Stimulated activated CD4-positive, alpha-beta T cell treated with anti-CD3 and anti-CD28 coated beads, Interleukin-15, amount 100 ng/mL, for 1 hour (primary cell): ENCODE measurements around the gene TWSG1.
"Not testable (repeated sequence)": the region's sequence is repeated elsewhere in the genome, so short reads cannot be mapped to it uniquely, and the experiment has no call there.

Source experiments
- DNase-seq, 2 donors: peaks; one replicate each; pipeline ENCODE4 v3.0.0-alpha.2; 2020; ENCODE audit warnings: low read depth in 1 of 2, low spot score in 1 of 2

Gene TWSG1

DNA sequence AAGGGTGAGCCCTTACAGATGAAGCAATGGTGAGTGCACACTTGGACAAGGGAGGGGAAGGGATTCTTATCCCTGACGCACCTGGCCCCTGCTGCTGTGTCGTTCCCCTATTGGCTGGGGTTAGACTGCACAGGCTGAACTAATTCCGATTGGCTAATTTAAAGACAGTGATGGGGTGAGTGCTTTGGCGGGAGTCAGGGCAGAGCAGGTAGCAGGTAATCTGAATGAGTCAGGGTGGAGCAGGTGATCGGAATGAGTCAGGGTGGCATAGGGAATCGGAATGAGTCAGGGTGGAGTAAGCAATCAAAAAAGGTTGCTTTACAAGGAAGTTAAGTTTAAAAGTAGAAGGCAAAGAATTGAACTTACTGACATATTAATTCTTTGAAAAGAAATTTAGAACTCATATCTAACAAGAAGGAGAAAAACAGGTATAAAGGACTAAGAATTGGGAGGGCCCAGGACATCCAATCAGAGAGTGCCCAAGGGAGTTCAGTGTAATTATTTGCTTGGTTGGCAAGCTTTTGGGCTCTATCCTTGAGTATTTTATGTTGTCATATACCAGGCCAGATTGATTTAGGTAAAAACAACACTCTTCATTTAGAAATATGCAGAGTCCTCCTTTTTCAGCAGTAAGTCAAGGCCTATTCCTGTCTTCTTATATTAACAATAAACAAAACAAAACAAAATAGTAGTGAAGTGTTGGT is 88.4 kb downstream of the TWSG1 start:
- no peak for DNase-seq

DNA sequence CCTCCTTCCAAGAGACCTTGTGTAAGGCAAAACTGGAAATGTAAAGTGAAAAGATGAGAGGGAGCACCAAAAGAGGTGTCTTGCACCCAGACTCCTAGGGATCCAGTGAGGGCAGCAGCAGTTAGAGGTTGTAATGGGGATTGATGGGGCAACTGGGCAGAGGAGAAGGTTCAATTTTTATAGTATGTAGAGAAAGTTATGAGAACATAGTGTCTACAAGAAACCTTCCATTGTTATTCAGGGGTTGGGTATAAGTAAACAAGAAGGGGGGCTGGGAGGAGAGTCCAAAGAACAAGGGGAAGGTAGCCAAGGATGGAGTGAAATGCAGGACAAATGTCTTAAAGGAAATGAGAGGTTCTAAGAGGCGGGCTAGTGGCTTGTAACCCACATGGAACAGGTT is 89.1 kb downstream of the TWSG1 start:
- not testable (repeated sequence) for DNase-seq

DNA sequence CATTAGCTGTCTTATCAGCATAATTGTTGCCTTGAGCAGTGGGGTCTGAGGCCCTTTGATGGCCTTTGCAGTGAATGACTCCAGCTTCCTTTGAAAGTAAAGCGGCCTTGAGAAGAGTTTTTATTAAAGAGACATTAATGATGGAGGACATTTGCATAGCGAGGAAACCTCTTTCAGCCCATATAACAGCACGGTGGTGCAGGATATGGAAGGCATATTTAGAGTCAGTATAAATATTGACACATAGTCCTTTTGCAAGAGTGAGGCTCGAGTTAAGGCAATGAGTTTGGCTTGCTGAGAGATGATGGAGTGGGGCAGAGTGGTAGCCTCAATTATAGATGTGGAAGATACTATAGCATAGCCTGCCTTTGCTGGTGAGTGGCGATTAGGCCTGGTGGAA is 89.7 kb downstream of the TWSG1 start:
- not testable (repeated sequence) for DNase-seq

DNA sequence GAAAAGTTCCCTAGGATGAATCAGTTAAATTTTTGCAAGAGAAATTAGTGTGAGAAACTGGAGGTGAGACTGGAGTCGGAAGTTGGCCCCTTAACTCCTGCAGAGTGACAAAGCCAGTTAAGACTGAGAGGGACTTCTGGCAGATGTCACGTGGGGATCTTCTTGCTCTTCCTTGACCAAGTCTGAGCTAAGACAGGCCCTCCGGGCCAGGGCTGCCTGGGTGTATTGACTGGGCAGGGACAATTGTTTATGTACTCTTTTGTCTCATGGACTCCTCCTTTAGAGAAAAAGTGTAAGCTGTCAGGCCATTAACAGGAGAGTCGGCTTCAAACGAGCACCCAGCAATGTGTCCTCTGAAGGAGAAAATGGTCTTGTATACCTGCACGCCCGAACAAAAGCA is 92.2 kb downstream of the TWSG1 start:
- DNase-seq, result no peak

DNA sequence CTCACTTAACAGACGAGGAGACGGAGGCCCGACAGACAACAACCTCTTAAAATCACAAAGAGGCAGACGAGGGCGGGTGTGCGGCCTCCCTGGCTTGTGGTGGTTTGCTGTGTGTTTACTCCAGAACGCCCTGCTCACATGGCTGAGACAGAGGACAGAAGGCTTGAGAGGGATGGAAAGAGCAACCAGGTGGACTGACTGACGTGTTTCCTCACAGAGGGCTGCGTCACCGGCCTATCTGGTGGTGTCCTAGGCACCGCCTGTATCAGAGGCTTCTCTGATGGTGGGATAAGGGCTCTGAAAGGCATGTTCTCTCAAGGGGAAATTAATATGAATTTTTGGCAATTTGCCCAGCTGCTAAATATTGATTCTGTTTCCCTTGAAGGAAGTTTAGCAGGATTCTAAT is 93.7 kb downstream of the TWSG1 start:
- no peak for DNase-seq

DNA sequence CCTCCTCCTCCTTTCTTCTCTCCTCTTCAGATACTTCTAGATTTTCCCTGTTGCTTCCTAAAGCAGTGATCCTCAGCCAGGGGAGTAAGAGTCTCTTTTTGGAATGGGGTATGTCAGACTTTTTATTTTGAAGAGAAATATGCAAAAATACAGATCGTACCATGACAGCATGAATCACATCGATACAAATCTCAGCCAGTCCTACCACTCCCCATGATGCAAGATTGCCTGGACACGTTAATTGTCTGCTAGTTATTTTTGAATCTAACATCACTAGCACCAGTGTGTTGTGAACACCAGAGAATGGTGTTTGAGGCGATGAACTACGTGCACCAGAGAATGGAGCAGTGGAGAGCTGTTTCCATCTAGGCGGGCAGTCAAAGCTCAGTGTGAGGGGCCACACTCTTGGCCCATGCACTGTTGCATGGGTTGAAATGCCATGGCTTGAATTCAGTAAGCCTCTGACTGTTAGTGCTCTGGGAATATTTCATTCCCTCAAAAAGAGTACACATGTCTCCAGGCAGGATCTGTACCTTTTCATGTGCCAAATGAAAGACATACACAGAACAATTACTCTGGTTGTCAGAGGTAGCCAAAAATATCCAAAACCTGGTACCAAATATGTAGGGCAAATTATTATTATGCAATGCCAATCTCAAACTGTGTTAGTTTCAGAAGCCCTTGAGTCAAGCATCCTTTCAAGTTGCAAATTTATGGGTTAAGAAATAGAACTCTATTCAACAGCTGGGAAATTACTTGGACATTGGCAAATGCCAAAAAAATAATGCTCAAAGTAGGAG is 94.5 kb downstream of the TWSG1 start:
- no peak for DNase-seq

DNA sequence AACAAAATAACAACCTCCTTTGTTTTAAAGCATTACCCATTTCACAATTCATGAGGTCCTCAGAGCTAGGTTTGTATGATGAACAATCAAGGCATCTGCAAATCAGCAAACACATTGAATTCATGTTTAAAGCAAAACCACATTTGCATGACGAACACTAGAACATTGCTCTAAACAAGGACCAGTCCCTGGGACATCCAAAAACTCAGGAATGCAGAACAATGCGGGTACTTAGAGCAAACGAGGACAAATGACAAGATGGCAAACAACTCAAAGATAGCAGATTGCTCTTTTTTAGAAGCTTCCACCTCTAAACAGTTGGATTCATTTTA is 95.1 kb downstream of the TWSG1 start:
- DNase-seq, result no peak

DNA sequence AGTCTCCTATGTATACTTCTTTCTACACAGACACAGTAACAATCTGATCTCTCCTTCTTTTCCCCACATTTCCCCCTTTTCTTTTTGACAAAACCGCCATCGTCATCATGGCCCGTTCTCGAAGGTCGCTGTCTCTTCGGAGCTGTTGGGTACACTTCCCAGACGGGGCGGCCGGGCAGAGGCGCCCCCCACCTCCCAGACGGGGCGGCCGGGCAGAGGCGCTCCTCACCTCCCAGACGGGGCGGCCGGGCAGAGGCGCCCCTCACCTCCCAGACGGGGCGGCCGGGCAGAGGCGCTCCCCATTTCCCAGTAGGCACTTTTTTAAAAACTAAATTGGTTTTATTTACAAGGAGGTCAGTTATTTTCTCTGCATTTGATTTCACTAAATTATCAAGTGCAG is 95.7 kb downstream of the TWSG1 start:
- DNase-seq, result not testable (repeated sequence)

DNA sequence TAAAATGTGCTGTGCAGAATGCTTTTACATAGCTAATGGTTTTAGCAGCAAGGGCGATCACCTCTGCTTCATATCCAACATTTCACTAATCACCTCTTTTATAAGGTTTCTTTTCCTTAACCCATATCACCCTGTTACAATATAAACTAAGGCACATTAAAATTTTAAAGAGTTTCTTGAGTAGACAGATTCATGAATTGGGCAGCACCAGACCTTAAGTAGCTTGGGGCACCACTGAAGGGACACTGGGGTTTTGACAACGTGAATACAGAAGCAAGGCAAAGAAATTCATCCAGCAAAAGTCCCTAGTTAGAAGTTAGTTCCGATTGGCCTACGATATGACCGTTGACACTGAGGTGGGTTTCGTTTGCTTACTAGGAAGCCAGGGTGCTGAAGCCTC is 96.7 kb downstream of the TWSG1 start:
- no peak for DNase-seq

DNA sequence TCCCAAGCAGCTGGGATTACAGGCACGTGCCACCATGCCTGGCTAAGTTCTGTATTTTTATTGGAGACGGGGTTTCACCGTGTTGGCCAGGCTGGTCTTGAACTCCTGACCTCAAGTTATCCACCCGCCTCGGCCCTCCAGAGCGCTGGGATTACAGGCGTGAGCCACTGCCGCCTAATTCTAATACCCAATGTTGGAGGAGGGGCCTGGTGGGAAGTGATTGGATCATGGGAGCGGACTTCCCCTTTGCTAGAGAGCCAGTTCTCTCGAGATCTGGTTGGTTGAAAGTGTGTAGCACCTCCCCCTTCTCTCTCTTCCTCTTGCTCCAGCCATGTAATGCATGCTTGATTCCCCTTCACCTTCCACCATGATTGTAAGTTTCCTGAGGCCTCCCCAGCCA is 98.5 kb downstream of the TWSG1 start:
- not testable (repeated sequence) for DNase-seq

DNA sequence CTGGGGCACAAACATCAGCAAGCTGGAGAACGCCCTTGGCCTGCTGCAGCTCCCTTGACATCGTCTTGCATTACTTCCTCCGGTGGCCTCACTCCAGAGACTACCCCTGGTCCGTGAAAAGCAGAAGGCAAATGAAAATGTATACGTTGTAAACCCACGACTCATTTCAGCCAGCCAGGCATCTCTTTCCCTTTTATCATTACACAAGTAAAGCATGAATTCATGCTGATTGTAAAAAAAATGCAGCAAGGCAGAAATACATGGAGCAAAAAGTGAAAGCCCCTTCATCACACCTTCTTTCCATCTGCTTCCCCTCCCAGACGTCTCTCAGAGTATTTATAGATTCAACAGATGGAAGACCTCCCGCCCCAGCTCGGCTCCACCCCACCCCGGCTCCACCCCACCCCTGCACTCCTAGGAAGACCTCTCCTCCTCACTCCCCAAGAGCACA is 99.1 kb downstream of the TWSG1 start:
- DNase-seq, result no peak

DNA sequence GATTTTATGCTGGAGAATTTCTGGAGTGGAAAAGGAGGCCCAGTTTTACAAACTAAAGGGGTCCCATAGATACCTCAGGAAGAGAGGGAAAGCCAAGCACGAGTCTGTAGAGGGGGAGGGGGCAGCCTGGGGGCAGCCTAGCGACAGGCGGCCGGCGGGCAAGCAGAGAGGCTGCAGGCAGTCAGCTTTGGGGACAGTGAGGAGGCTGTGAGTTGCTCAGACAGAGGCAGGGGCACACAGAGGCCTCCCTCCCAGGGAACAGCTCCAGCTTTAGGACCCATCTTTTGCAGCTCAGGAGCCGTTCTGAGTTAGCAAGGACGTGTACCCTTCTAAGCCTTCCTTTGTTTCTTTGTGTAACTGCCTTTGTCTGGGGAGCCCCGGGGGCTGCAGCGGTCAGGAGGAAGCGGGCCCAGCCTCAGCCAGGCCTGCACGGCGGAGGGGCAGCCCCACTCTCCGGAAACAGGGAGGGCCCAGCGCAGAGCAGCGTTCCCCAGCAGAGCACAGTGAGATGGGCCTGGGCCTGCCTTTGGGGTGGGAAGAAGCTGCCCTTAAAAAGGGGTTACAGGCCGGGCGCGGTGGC is 99.6 kb downstream of the TWSG1 start:
- no peak for DNase-seq

DNA sequence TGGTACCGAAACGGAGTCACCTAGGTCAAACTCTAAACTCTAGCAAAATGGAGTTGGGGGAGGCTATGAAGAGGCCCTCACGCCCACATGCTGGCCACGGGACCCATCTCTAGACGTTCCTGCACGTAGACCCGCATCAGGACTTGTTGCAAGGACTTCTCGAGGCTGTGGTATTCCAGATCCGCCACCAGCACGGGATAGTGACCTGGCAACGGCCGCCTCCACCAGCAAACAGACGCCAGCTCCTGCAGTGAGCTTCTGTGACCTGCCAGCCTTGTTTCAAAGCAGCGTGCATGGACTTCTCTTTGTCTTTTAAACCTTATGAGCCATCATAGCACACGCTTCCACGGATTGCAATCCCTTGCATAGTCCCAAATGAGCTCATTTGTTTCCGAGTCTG is 100.5 kb downstream of the TWSG1 start:
- no peak for DNase-seq

DNA sequence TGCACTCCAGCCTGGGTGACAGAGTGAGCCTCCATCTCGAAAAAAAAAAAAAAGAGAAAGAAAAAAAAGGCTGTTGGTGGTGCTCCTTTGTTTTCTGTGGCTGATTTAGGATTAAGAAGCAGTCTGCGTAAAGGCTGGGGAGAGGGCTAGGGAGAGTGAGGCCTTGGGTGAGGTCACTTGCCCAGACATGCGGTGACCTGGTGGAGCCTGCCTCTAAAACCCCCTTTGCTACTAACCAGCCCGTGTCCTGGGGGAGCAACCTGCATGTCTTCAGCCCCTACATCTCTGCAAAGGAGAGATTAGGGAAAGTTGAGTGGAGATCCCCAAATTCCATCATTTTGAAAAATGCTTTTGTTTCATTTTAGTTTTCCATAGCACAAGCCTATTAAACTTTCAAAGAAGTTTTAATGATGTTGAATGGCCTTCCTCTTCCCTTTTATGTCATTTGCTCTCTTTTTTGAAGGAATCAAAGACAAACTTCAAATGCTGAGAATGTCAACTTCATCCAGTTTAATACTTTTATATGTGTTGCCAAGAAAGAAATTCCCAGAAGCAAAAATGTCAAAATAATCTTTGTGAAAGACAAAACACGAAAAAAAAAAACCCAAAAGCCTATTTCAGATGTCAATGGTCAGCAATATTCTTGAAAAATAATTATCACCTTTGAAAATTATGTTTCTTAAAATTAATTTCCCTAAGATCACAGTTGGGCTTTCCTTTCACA is 101.8 kb downstream of the TWSG1 start:
- DNase-seq, result no peak

DNA sequence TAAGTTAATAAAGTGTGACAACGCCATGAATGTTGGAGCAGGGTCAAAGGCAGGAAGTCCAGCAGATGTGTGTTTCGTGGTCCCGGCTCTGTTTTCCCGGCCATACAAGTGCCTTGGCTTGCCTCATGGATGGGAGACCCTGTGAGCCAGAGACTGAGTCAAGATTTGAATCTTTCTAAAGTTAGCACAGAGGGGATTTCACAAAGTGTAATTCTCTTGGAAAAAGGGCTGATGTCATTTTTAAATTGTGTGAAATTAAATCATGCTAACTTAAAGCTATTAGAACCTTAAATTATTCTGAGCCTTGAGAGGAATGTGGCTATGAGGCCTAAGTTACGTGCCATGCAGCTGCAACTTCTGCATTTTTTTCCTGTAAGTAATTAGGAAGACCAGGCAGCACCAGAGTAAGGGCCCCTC is 102.5 kb downstream of the TWSG1 start:
- DNase-seq, result no peak

DNA sequence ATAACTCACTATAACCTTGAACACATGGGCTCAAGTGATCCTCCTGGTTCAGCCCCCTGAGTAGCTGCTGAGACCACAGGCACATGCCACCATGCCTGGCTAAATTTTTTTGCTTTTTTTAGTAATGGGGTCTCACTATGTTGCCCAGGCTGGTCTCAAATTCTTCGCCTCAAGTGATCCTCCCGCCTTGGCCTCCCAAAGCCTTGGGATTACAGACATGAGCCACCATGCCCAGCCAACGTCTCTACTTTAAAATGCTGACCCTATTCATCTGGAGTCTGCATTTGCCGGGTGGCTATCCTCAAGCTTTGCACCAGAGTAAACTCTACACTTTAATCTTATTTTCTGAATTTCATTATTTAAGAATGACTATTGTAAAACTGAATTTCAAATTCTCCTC is 103.1 kb downstream of the TWSG1 start:
- no peak for DNase-seq

DNA sequence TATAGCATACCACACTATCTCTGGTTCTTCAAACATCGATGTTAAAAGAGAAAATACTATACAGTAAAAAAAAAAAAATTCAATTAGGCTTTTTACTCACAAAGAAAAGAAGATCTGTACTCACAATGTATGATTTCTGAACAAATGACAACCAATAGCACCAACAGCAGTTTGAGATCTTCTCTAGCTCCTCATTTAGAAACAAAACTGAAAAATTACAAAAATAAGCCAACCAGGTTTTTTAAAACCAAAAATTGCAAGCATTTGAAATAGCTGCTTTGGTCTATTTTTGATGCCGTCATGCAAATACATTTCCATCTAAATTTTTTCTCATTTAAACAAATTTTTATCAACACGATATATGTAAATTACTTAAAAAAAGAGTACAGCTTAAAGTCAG is 106.5 kb downstream of the TWSG1 start:
- DNase-seq, result no peak

DNA sequence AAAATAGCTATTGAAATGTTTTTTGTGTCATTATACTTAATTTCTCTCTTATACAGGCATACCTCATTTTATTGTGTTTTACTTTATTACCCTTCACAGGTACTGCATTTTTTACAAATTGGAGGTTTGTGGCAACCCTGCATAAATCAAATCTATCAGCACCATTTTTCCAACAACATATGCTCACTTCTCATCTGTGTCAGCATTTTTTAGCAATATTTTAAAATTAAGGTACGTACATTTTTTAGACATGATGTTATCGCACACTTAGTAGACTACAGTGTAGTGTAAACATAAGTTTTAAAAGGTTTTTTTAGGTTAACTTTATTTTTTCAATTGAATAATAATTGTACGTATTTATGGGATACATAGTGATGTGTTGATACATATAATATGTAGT is 110.0 kb downstream of the TWSG1 start:
- no peak for DNase-seq

DNA sequence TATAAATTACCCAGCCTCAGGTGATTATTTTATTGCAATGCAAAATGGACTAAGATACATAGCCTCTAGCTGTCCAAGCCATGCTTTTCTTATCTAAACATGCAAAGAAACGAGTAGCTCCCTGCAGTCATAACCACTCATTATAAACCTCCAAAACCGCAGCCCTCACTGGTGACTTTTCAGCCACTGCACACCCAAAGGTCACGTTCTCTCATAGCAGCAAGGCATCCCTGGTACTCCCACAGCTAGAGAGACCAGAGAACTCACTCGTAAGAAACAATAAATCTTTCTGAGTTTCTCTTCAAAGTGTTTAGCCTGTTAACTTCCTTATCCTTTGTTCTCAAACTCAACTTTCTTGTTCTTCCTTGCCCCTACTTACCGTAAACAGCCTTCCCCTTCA is 112.3 kb downstream of the TWSG1 start:
- DNase-seq, result no peak

DNA sequence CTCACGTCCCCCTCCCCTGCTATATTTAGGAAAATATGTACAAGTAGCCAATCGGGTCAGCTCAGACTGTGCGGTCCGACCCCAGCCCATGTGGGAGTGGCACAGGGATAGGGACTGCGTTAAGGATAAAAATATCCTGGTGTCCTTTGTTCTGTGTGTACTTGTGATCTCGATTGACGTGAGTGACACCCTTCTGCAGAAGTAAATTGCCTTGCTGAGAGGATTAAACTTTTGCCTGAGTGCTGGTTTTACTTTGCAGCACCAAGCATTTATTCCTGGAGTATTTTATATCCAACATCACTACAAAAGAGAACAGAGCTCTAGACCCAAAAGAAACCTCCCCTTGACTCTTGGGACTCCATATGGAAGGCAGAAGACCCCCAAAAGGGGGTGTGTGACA is 112.8 kb downstream of the TWSG1 start:
- DNase-seq, result no peak

DNA sequence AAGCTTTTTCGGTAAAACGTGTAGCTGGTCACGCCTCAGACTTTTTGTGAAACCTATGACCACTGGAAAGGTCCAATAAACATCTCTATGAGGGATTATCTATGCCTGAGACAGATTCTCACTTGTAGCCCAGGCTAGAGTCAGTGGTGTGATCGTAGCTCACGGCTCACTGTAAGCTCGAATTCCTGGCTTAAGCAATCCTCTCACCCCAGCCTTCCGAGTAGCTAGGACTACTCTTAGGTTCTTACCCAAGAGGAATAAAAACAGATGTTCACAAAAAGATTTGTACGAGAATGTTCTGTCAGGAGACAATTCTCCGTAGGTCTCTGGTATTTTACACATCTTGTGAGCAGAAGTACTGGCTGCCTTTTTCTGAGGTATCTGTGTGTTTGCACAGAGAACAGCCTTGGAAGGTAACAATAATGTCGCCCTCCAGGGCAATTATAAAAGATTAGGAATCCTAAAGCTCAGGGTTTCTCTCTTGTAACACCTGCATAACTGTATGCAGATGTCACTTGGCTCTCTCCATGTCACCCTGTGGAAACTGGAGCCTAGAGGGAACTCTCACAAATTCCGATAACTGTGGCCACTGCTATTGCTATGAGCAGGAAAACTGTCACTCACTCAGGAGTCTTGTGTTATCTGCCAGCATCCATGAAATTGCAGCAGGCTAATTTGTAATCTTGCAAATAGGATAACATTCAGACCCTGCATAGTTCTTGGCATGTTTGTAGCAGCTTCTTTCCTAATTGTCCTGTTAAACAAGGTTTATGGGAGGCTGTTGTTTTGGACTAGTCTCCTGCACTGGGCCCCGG is 115.2 kb downstream of the TWSG1 start:
- DNase-seq, result no peak
